Measurements from ENCODE around the gene MARCHF3. TPM values are rescaled to one million over a fixed set of nuclear protein-coding genes. Genes with fewer than 3 reads are reported as not detected.
A peak's percentile ranks its signal among the peaks of the same experiment; 100 is the strongest.

Gene MARCHF3
- total and polyA plus RNA-seq, 2 of the 13 experiments (the other 11 are each of a cell fraction or from before 2014, with no cell fraction given): 4.8 to 11.9 TPM

DNA sequence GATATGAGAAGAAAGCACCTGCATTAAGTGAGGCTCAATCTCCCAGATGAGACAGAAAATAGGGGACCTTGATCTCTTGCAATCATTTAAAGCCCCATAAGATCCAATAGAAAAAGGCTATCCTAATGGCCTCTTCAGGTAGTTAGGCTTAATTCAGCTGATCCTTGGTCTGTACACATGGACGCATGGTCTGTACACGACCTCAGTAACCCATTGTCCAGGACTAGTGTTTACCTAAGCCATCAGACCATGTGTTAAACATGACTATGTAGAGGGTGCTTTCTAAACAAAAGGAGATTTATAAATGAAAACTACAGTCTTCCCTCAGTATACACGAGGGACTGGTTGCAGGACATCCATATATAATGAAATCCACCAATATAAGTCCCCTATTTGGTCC lies 7.5 kb downstream of the MARCHF3 start (continued):
- no peak for TF ChIP-seq SETDB1 (CRISPR knock-in tag; IDR thresholded peaks at IDR 0.05; ENCODE audit: borderline replicate concordance)
- TF ChIP-seq, protein P1, sequence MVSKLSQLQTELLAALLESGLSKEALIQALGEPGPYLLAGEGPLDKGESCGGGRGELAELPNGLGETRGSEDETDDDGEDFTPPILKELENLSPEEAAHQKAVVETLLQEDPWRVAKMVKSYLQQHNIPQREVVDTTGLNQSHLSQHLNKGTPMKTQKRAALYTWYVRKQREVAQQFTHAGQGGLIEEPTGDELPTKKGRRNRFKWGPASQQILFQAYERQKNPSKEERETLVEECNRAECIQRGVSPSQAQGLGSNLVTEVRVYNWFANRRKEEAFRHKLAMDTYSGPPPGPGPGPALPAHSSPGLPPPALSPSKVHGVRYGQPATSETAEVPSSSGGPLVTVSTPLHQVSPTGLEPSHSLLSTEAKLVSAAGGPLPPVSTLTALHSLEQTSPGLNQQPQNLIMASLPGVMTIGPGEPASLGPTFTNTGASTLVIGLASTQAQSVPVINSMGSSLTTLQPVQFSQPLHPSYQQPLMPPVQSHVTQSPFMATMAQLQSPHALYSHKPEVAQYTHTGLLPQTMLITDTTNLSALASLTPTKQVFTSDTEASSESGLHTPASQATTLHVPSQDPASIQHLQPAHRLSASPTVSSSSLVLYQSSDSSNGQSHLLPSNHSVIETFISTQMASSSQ (IDR thresholded peaks at IDR 0.05; ENCODE audit: low read depth): peak; percentile 37; the same call in 1 of the 2 replicates
- TF ChIP-seq, protein P1 (CRISPR knock-in tag; IDR thresholded peaks at IDR 0.05; ENCODE audit: borderline replicate concordance): no peak
- peak; percentile 91 for TF ChIP-seq HNF4A (CRISPR knock-in tag; IDR thresholded peaks at IDR 0.05)
- TF ChIP-seq, protein P2, sequence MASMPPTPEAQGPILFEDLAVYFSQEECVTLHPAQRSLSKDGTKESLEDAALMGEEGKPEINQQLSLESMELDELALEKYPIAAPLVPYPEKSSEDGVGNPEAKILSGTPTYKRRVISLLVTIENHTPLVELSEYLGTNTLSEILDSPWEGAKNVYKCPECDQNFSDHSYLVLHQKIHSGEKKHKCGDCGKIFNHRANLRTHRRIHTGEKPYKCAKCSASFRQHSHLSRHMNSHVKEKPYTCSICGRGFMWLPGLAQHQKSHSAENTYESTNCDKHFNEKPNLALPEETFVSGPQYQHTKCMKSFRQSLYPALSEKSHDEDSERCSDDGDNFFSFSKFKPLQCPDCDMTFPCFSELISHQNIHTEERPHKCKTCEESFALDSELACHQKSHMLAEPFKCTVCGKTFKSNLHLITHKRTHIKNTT (CRISPR knock-in tag; IDR thresholded peaks at IDR 0.05): no peak
- no peak for TF ChIP-seq TBX3 (IDR thresholded peaks at IDR 0.05; ENCODE audit: borderline replicate concordance)
- TF ChIP-seq NR2F2 (IDR thresholded peaks at IDR 0.05; ENCODE audit: borderline replicate concordance, low read depth): peak; percentile 79
- TF ChIP-seq KAT2B (IDR thresholded peaks at IDR 0.05; ENCODE audit: borderline replicate concordance, low read depth, low read length): no peak
- TF ChIP-seq ZNF775 (CRISPR knock-in tag; IDR thresholded peaks at IDR 0.05; ENCODE audit: borderline replicate concordance): no peak
- TF ChIP-seq ZNF292 (CRISPR knock-in tag; IDR thresholded peaks at IDR 0.05; ENCODE audit: borderline replicate concordance, low read depth): no peak
- TF ChIP-seq SOX13 (IDR thresholded peaks at IDR 0.05): peak; percentile 64; the same call in 1 of the 2 replicates
- TF ChIP-seq SOX13 (CRISPR knock-in tag; conservative IDR thresholded peaks at IDR 0.05 in 1 of 2, IDR thresholded peaks at IDR 0.05 in 1 of 2): peak in 1 of 2 experiments; percentile 93; a peak in 2 of 4 replicates
- TF ChIP-seq ZBTB3 (CRISPR knock-in tag; IDR thresholded peaks at IDR 0.05; ENCODE audit: borderline replicate concordance, low read depth): no peak
- no peak for TF ChIP-seq ZNF317 (CRISPR knock-in tag; IDR thresholded peaks at IDR 0.05)
- TF ChIP-seq, protein P3, sequence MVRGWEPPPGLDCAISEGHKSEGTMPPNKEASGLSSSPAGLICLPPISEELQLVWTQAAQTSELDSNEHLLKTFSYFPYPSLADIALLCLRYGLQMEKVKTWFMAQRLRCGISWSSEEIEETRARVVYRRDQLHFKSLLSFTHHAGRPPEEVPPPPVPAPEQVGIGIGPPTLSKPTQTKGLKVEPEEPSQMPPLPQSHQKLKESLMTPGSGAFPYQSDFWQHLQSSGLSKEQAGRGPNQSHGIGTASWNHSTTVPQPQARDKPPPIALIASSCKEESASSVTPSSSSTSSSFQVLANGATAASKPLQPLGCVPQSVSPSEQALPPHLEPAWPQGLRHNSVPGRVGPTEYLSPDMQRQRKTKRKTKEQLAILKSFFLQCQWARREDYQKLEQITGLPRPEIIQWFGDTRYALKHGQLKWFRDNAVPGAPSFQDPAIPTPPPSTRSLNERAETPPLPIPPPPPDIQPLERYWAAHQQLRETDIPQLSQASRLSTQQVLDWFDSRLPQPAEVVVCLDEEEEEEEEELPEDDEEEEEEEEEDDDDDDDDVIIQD (CRISPR knock-in tag; IDR thresholded peaks at IDR 0.05; ENCODE audit: low read depth): peak; percentile 85; the same call in 1 of the 2 replicates
- TF ChIP-seq HOXA3 (CRISPR knock-in tag; IDR thresholded peaks at IDR 0.05): peak; percentile 67; the same call in 1 of the 2 replicates
- TF ChIP-seq SP140L (CRISPR knock-in tag; IDR thresholded peaks at IDR 0.05; ENCODE audit: borderline replicate concordance): no peak
- TF ChIP-seq ZNF598 (CRISPR knock-in tag; IDR thresholded peaks at IDR 0.05; ENCODE audit: borderline replicate concordance): no peak
- no peak for TF ChIP-seq ARHGAP35 (CRISPR knock-in tag; IDR thresholded peaks at IDR 0.05; ENCODE audit: borderline replicate concordance)
- no peak for TF ChIP-seq CBX5 (CRISPR knock-in tag; IDR thresholded peaks at IDR 0.05; ENCODE audit: borderline replicate concordance)
